Left lung (tissue), 10 donors: ENCODE data around the gene CHD3. TPM values are rescaled to one million over a fixed set of nuclear protein-coding genes. Genes with fewer than 3 reads are reported as not detected.

Experiments used
- ATAC-seq: fragments of 200-7000 bp; cut with Tn5 transposase; one replicate; pipeline ENCODE4 v1.9.1; 2020; ENCODE audit warnings: moderate library complexity
- DNase-seq, 4 donors: peaks; one replicate each; pipeline ENCODE4 v3.0.0-alpha.2; 2013 to 2020
- H3K27ac ChIP-seq, 2 donors: fragments of 200-600 bp; sonication (generic) in 1 of 2; one replicate each; pipeline versions ENCODE4 v1.5.0 to v1.8.0; 2020 to 2021
- H3K27me3 ChIP-seq, 2 donors: fragments of 200-600 bp; sonication (generic) in 1 of 2; one replicate each; pipeline versions ENCODE4 v1.5.0 to v1.8.0; 2020 to 2021
- H3K36me3 ChIP-seq, 2 donors: fragments of 200-600 bp; sonication (generic) in 1 of 2; one replicate each; pipeline versions ENCODE4 v1.5.0 to v1.8.0; 2020 to 2021
- H3K4me1 ChIP-seq, 2 donors: fragments of 200-600 bp; one replicate each; pipeline ENCODE4 v1.8.0; 2021
- H3K4me3 ChIP-seq, 2 donors: fragments of 200-600 bp; sonication (generic) in 1 of 2; one replicate each; pipeline versions ENCODE4 v1.5.0 to v1.8.0; 2020 to 2021; ENCODE audit warnings: mild to moderate bottlenecking in 1 of 2
- H3K9me3 ChIP-seq, 2 donors: fragments of 200-600 bp; sonication (generic) in 1 of 2; one replicate each; pipeline versions ENCODE4 v1.5.0 to v1.8.0; 2020 to 2021
- CTCF ChIP-seq, 2 donors: fragments of 200-600 bp; sonication (generic) in 1 of 2; IDR thresholded peaks; one replicate each; pipeline versions ENCODE4 v1.5.0 to v1.8.0; 2021; ENCODE audit warnings: antibody characterized with exemption in 2 of 2
- intact Hi-C, 2 donors: fragments of 100-400 bp; cut with DNase I; formaldehyde crosslinking; loops; one replicate each; pipeline versions ENCODE4 v1.11.2 to v1.14.2; 2022
- polyA plus RNA-seq, 6 donors: library from polyadenylated mRNA; unstranded; fragments of 120-200 nt; gene quantifications; one replicate each; pipeline ENCODE4 v1.2.1, GENCODE V29; 2013; ENCODE audit not compliant: insufficient read length in 6 of 6
- total RNA-seq, 2 donors: library from RNA; stranded (reverse); fragmentation: NEBNext Ultra II Directional; extraction: Animal tissue kit (Norgen Biotek cat#: 25700); gene quantifications; one replicate each; pipeline ENCODE4 v1.2.1, GENCODE V29; 2021
- donor health status: DM: no; HTN: yes; CAD: no.
- donor health status: DM: no; HTN: no; CAD: no.

Gene CHD3
- total and polyA plus RNA-seq, 8 donors: 95.3 to 222 (median 202) TPM

GRCh38 chr17:7940743-7941142, 52.2 kb downstream of the CHD3 start:
- no peak for TF ChIP-seq CTCF (IDR thresholded peaks at IDR 0.05)
- DNase-seq (no peak), ATAC-seq (no peak)
- intact Hi-C loops: no loop called here
- Histone ChIP-seq H3K4me3 (no peak overlapping the region), H3K36me3 (peaks cover 0 to 97% of the 10 kb centered on the region in 2 donors), H3K27me3 (no peaks in the 10 kb centered on the region), H3K9me3 (no peaks in the 10 kb centered on the region), H3K27ac (no peak overlapping the region), H3K4me1 (no peaks in the 10 kb centered on the region)

GRCh38 chr17:7943291-7943690, 54.7 kb downstream of the CHD3 start:
- intact Hi-C loops: no loop called here
- no peak overlapping the region for H3K4me3 ChIP-seq
- no peak for DNase-seq
- no peak for TF ChIP-seq CTCF (IDR thresholded peaks at IDR 0.05)
- H3K4me1 ChIP-seq: no peaks in the 10 kb centered on the region
- H3K27me3 ChIP-seq: no peaks in the 10 kb centered on the region
- no peaks in the 10 kb centered on the region for H3K9me3 ChIP-seq
- ATAC-seq: no peak
- H3K36me3 ChIP-seq: peaks cover 0 to 96% of the 10 kb centered on the region in 2 donors
- H3K27ac ChIP-seq: no peak overlapping the region

GRCh38 chr17:7944326-7944725, 55.7 kb downstream of the CHD3 start:
- intact Hi-C loops: no loop called here
- no peak for TF ChIP-seq CTCF (IDR thresholded peaks at IDR 0.05)
- Histone ChIP-seq H3K36me3 (peaks cover 0 to 96% of the 10 kb centered on the region in 2 donors), H3K27me3 (no peaks in the 10 kb centered on the region), H3K4me1 (no peaks in the 10 kb centered on the region), H3K4me3 (no peak overlapping the region), H3K27ac (no peak overlapping the region), H3K9me3 (no peaks in the 10 kb centered on the region)
- ATAC-seq: no peak
- no peak for DNase-seq

- H3K9me3 ChIP-seq: no peaks in the 10 kb centered on the region
- ATAC-seq (no peak), DNase-seq (no peak)
- intact Hi-C loops: no loop called here
- H3K4me1 ChIP-seq: no peaks in the 10 kb centered on the region
- peaks cover 0 to 93% of the 10 kb centered on the region in 2 donors for H3K36me3 ChIP-seq
- no peak for TF ChIP-seq CTCF (IDR thresholded peaks at IDR 0.05)
- no peak overlapping the region for H3K4me3 ChIP-seq
- no peaks in the 10 kb centered on the region for H3K27me3 ChIP-seq
- no peak overlapping the region for H3K27ac ChIP-seq
Observed at GRCh38 chr17:7945651-7946050, 57.1 kb downstream of the CHD3 start.

GRCh38 chr17:7946441-7946840, 57.9 kb downstream of the CHD3 start:
- no peaks in the 10 kb centered on the region for H3K9me3 ChIP-seq
- DNase-seq (no peak), ATAC-seq (no peak)
- H3K36me3 ChIP-seq: peaks cover 0 to 86% of the 10 kb centered on the region in 2 donors
- no peak for TF ChIP-seq CTCF (IDR thresholded peaks at IDR 0.05)
- H3K27ac ChIP-seq: no peak overlapping the region
- H3K4me1 ChIP-seq: no peaks in the 10 kb centered on the region
- intact Hi-C loops: no loop called here
- no peak overlapping the region for H3K4me3 ChIP-seq
- no peaks in the 10 kb centered on the region for H3K27me3 ChIP-seq
